CD4-positive, alpha-beta memory T cell (primary cell): ENCODE results near the gene PTPRD. TPM values are rescaled to one million over a fixed set of nuclear protein-coding genes. Genes with fewer than 3 reads are reported as not detected.

Source experiments
- CTCF ChIA-PET: fragments of 350-600 bp; sonication (Branson Sonifier 250); formaldehyde crosslinking; loops from one replicate; lab custom pipeline; 2021; ENCODE audit warnings: inconsistent platforms; ENCODE audit not compliant: partially characterized antibody; lab: Charles Lee
- POLR2A ChIA-PET: fragments of 350-600 bp; sonication (Branson Sonifier 250); formaldehyde crosslinking; loops from one replicate; lab custom pipeline; 2021; ENCODE audit not compliant: partially characterized antibody; lab: Charles Lee
- DNase-seq, 5 donors: peaks; one replicate each; pipeline versions ENCODE4 v3.0.0 to v3.0.0-alpha.2; 2020 to 2022; ENCODE audit warnings: mixed read lengths in 1 of 5
- H3K27ac ChIP-seq: one replicate; pipeline ENCODE4 v1.7.0; 2013; ENCODE audit warnings: low read depth, low read length
- H3K27me3 ChIP-seq: 2 replicates; pipeline ENCODE4 v1.7.0; 2013; ENCODE audit warnings: mild to moderate bottlenecking, low read length, moderate library complexity; ENCODE audit not compliant: insufficient read depth
- H3K36me3 ChIP-seq: 2 replicates; pipeline ENCODE4 v1.7.0; 2013; ENCODE audit warnings: mild to moderate bottlenecking, low read length, moderate library complexity; ENCODE audit not compliant: insufficient read depth
- H3K4me1 ChIP-seq: 2 replicates; pipeline ENCODE4 v1.7.0; 2013; ENCODE audit warnings: mild to moderate bottlenecking, low read length, moderate library complexity; ENCODE audit not compliant: insufficient read depth
- H3K4me3 ChIP-seq, 2 donors: one replicate each; pipeline ENCODE4 v1.7.0; 2013; ENCODE audit warnings: low read length in 2 of 2, mild to moderate bottlenecking in 1 of 2
- H3K9me3 ChIP-seq, 2 donors: one replicate each; pipeline ENCODE4 v1.7.0; 2013; ENCODE audit warnings: low read length in 2 of 2, control low read depth in 1 of 2; ENCODE audit not compliant: control insufficient read depth in 1 of 2
- H3K27ac Mint-ChIP-seq, 7 donors: one replicate each; pipeline ENCODE4 v1.8.0; 2020 to 2021; ENCODE audit warnings: mixed read lengths in 7 of 7, mild to moderate bottlenecking in 6 of 7, inconsistent platforms in 3 of 7, moderate library complexity in 3 of 7
- H3K27me3 Mint-ChIP-seq, 2 donors: one replicate each; pipeline ENCODE4 v1.8.0; 2020 to 2021; ENCODE audit warnings: mixed read lengths in 2 of 2
- H3K36me3 Mint-ChIP-seq, 2 donors: one replicate each; pipeline ENCODE4 v1.8.0; 2020 to 2021; ENCODE audit warnings: mixed read lengths in 2 of 2, inconsistent platforms in 1 of 2, mild to moderate bottlenecking in 1 of 2
- H3K4me1 Mint-ChIP-seq, 4 donors: one replicate each; pipeline ENCODE4 v1.8.0; 2020 to 2021; ENCODE audit warnings: mixed read lengths in 4 of 4, mild to moderate bottlenecking in 1 of 4
- H3K4me3 Mint-ChIP-seq, 8 donors: one replicate each; pipeline ENCODE4 v1.8.0; 2020 to 2021; ENCODE audit warnings: mixed read lengths in 8 of 8, mild to moderate bottlenecking in 7 of 8, moderate library complexity in 6 of 8, inconsistent platforms in 3 of 8
- H3K9me3 Mint-ChIP-seq, 8 donors: one replicate each; pipeline ENCODE4 v1.8.0; 2020 to 2021; ENCODE audit warnings: mixed read lengths in 8 of 8, mild to moderate bottlenecking in 5 of 8, inconsistent platforms in 3 of 8, moderate library complexity in 1 of 8
- intact Hi-C: fragments of 100-400 bp; cut with micrococcal nuclease; formaldehyde crosslinking; loops from one replicate; pipeline ENCODE4 v1.15.1; 2023
- polyA plus RNA-seq, 2 donors: library from polyadenylated mRNA; unstranded; fragments of 300-500 nt; fragmentation: Illumina TruSeq; gene quantifications; one replicate each; pipeline ENCODE4 v1.2.3, GENCODE V29; 2021
- total RNA-seq, 2 experiments: library from RNA; stranded (reverse); gene quantifications; one replicate each; pipeline ENCODE4 v1.2.3, GENCODE V29; 2021

PTPRD gene
- total and polyA plus RNA-seq, 4 experiments from 2014 or later, result not detected

DNA sequence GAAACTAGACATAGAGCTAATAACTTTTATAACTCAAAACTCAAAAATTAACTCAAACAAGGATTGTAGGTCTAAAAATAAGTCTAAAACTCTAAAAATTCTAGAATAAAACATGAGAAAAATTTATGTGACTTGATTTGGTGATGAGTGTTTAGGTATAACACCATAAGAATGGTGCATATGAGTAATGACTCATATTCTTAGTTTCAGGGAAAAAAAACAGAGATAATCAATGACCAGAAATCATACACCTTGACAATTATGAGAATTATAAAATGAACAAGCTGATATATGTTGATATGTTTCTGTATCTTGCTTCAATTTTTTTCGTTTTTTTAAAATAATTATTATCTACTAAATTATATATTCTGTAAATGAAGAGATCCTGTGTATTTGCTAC, 541.2 kb downstream of the PTPRD start:
- no peak for DNase-seq
- Histone ChIP-seq H3K27me3 (no peaks in the 10 kb centered on the region), H3K4me1 (no peaks in the 10 kb centered on the region), H3K36me3 (no peaks in the 10 kb centered on the region), H3K4me3 (no peak overlapping the region), H3K9me3 (no peaks in the 10 kb centered on the region), H3K27ac (no peak overlapping the region)
- Mint-ChIP-seq H3K27ac (no peak overlapping the region), H3K36me3 (no peaks in the 10 kb centered on the region), H3K4me1 (no peaks in the 10 kb centered on the region), H3K4me3 (no peak overlapping the region), H3K27me3 (no peaks in the 10 kb centered on the region), H3K9me3 (peaks cover 0 to 4% (median 2%) of the 10 kb centered on the region in 8 donors)
- CTCF ChIA-PET, result interaction anchor here (0.6 kb wide), 1 partner anchor 10 kb away, joined by 3 read pairs; no protein-coding TSS in a partner anchor
- POLR2A ChIA-PET, result no interaction called here
- intact Hi-C loops, result no loop called here

DNA sequence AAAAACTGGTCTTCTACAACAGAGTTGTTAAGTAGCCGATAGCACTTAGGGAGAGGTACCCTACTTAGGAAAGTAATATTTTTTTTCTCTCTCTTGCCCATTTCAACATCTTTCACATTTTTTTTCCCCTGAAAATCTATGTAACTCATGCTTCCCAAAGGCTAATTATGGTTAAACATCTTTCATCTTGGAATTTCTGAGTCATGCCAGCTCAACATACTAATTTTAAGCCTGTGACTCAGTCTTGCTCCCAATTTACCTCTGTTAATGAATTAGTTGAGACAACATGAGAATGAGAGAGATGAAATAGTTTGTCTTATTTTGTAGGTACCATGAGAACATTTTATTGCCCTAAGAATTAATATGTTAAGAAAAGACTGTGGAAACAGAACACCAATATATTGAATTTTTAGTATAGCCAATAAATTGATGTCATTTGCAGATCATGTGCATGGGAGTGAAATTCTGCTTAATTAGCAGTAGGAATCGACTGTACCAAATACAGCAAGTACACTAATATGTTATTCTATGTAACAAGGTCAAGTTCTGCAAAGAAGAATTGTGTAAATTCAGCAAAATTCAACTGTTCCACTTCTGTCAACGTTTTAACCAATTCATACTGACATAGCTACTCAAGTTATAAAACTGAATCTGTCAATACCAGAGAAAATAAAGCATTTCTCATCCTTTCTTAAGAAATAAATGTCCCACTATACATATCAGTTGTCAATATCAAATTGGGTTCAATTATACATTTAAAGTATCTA, 550.0 kb downstream of the PTPRD start:
- POLR2A ChIA-PET, result no interaction called here
- H3K27ac ChIP-seq, result no peak overlapping the region
- H3K27ac Mint-ChIP-seq, result no peak overlapping the region
- peaks cover 0 to 3% (median 0%) of the 10 kb centered on the region in 8 donors for H3K9me3 Mint-ChIP-seq
- H3K9me3 ChIP-seq, result no peaks in the 10 kb centered on the region
- intact Hi-C loops, result no loop called here
- H3K4me1 Mint-ChIP-seq, result peaks cover 0 to 2% (median under 1%) of the 10 kb centered on the region in 4 donors
- H3K36me3 ChIP-seq, result no peaks in the 10 kb centered on the region
- DNase-seq, result no peak
- H3K27me3 Mint-ChIP-seq, result no peaks in the 10 kb centered on the region
- CTCF ChIA-PET, result no interaction called here
- no peak overlapping the region for H3K4me3 ChIP-seq
- no peaks in the 10 kb centered on the region for H3K27me3 ChIP-seq
- H3K4me1 ChIP-seq, result no peaks in the 10 kb centered on the region
- no peaks in the 10 kb centered on the region for H3K36me3 Mint-ChIP-seq
- H3K4me3 Mint-ChIP-seq, result no peak overlapping the region

DNA sequence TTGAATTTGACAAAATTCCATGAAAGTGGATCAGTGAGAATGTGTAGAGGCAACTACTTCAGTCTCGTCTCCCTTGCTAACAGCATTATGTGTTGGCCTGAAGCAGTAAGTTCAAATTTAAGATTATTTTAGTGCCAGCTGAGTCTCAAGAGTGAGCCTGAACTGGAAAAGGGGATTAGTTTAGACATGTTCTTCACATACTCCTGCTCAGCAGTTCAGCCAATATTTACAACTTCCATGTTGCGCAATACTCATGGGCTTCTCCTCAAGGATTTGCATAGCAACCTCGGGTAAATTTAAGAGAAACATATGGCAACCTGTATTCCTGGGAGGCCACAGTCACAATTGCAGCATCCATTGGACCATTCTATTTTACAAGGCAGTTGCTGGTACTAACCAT, 553.8 kb downstream of the PTPRD start:
- H3K4me1 ChIP-seq, result no peaks in the 10 kb centered on the region
- no peaks in the 10 kb centered on the region for H3K36me3 ChIP-seq
- H3K4me3 ChIP-seq, result no peak overlapping the region
- Mint-ChIP-seq H3K9me3 (no peaks in the 10 kb centered on the region), H3K4me1 (peaks cover 0 to 2% (median under 1%) of the 10 kb centered on the region in 4 donors), H3K4me3 (no peak overlapping the region), H3K27me3 (no peaks in the 10 kb centered on the region), H3K27ac (no peak overlapping the region), H3K36me3 (no peaks in the 10 kb centered on the region)
- H3K27ac ChIP-seq, result no peak overlapping the region
- ChIA-PET CTCF (interaction anchor here (0.9 kb wide), 1 partner anchor 10 kb away, joined by 3 read pairs; no protein-coding TSS in a partner anchor), POLR2A (no interaction called here)
- no peaks in the 10 kb centered on the region for H3K9me3 ChIP-seq
- H3K27me3 ChIP-seq, result no peaks in the 10 kb centered on the region
- DNase-seq, result no peak
- intact Hi-C loops, result no loop called here

DNA sequence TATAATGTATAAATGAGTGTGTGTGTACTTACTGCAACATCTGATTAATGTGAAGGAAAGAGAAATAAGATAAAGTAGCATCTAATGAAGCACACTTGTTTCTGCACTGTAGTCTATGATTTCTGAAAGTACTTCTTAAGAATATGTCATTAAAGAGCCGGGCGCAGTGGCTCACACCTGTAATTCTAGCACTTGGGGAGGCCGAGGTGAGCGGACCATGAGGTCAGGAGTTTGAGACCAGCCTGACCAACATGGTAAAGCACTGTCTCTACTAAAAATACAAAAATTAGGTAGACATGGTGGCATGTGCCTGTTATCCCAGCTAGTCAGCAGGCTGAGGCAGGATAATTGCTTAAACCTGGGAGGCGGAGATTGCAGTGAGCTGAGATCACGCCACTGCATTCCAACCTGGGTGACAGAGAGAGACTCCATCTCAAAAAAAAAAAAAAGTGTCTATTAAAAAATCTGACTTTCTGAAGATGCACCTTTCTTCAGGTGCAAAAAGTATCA, 556.9 kb downstream of the PTPRD start:
- Mint-ChIP-seq H3K4me3 (no peak overlapping the region), H3K36me3 (no peaks in the 10 kb centered on the region), H3K27me3 (no peaks in the 10 kb centered on the region), H3K9me3 (peaks cover 0 to 4% (median 0%) of the 10 kb centered on the region in 8 donors), H3K4me1 (peaks cover 0 to 2% (median under 1%) of the 10 kb centered on the region in 4 donors), H3K27ac (no peak overlapping the region)
- H3K4me1 ChIP-seq, result no peaks in the 10 kb centered on the region
- POLR2A ChIA-PET, result no interaction called here
- intact Hi-C loops, result no loop called here
- no peak for DNase-seq
- no peaks in the 10 kb centered on the region for H3K9me3 ChIP-seq
- CTCF ChIA-PET, result no interaction called here
- H3K4me3 ChIP-seq, result no peak overlapping the region
- H3K27me3 ChIP-seq, result no peaks in the 10 kb centered on the region
- no peaks in the 10 kb centered on the region for H3K36me3 ChIP-seq
- no peak overlapping the region for H3K27ac ChIP-seq

DNA sequence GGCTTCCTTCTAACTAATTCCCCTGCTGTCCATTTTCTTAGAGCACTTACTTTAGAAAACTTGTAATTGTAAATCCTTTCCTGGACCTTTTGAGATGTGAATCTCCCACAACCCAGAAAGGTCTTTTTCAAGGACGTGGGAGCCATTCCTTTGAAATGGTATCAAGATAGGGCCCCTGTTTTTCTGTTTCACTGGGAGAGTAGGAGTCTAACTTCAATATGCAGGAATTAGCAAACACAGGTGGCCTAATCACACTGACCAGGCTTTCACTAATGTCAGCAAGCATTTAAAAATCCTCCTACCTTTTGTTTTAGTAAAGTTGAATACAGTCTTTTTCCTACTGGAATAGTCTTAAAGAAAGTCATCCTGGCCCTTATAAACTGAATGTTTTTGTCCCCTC, 558.3 kb downstream of the PTPRD start:
- no peak overlapping the region for H3K27ac Mint-ChIP-seq
- POLR2A ChIA-PET, result no interaction called here
- CTCF ChIA-PET, result no interaction called here
- Histone ChIP-seq H3K9me3 (no peaks in the 10 kb centered on the region), H3K27me3 (no peaks in the 10 kb centered on the region), H3K4me1 (no peaks in the 10 kb centered on the region), H3K27ac (no peak overlapping the region), H3K36me3 (no peaks in the 10 kb centered on the region), H3K4me3 (no peak overlapping the region)
- intact Hi-C loops, result no loop called here
- H3K9me3 Mint-ChIP-seq, result peaks cover 0 to 5% (median 0%) of the 10 kb centered on the region in 8 donors
- no peaks in the 10 kb centered on the region for H3K27me3 Mint-ChIP-seq
- H3K36me3 Mint-ChIP-seq, result no peaks in the 10 kb centered on the region
- no peak overlapping the region for H3K4me3 Mint-ChIP-seq
- H3K4me1 Mint-ChIP-seq, result peaks cover 0 to 1% (median 0%) of the 10 kb centered on the region in 4 donors
- no peak for DNase-seq

DNA sequence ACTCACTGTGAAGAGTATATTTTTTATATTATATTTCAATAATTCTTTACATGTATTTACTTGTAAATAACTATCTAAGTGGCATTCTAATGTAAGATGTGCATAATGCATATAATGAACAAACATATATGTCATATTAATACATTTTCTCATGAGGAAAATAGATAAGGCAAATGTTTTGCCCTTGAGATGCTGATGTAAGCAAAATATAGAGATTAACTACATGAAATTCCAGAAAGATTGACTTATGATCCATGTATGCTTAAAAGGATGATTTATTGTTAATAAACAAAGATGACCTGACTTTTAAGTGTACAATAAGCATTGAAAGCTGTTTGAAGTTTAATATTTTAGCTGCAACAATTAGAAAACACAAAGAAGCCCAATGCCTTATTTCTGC, 559.9 kb downstream of the PTPRD start:
- Histone ChIP-seq H3K4me1 (no peaks in the 10 kb centered on the region), H3K9me3 (no peaks in the 10 kb centered on the region), H3K27ac (no peak overlapping the region), H3K36me3 (no peaks in the 10 kb centered on the region), H3K27me3 (no peaks in the 10 kb centered on the region), H3K4me3 (no peak overlapping the region)
- CTCF ChIA-PET, result no interaction called here
- Mint-ChIP-seq H3K36me3 (no peaks in the 10 kb centered on the region), H3K4me1 (no peaks in the 10 kb centered on the region), H3K9me3 (peaks cover 0 to 11% (median 0%) of the 10 kb centered on the region in 8 donors), H3K27ac (no peak overlapping the region), H3K4me3 (no peak overlapping the region), H3K27me3 (no peaks in the 10 kb centered on the region)
- POLR2A ChIA-PET, result no interaction called here
- no peak for DNase-seq
- intact Hi-C loops, result no loop called here

DNA sequence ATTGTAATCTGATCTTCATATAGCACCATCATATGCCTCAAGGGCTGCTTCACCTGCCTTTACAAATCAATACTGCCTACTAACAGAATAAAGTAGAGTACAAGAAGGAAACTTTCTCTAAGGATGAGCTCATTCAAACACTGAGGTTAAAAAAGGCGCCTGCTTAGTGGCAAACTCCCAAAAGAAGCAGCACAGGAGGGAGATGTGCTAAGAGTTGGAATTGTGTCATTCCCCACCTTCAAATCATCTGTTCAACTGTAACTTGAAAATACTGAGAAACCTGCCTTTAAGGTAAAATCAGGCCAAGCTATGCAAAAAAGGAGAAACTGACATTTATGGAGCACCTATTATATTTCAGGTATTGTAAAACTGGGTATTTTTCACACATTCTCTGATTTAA, 560.6 kb downstream of the PTPRD start:
- H3K27me3 Mint-ChIP-seq, result no peaks in the 10 kb centered on the region
- H3K36me3 ChIP-seq, result no peaks in the 10 kb centered on the region
- no peak for DNase-seq
- H3K4me1 Mint-ChIP-seq, result no peaks in the 10 kb centered on the region
- H3K27me3 ChIP-seq, result no peaks in the 10 kb centered on the region
- ChIA-PET POLR2A (no interaction called here), CTCF (interaction anchor here (1.1 kb wide), 1 partner anchor 8 kb away, joined by 4 read pairs; no protein-coding TSS in a partner anchor)
- no peaks in the 10 kb centered on the region for H3K9me3 ChIP-seq
- no peaks in the 10 kb centered on the region for H3K36me3 Mint-ChIP-seq
- no peak overlapping the region for H3K4me3 ChIP-seq
- H3K4me1 ChIP-seq, result no peaks in the 10 kb centered on the region
- no peak overlapping the region for H3K27ac Mint-ChIP-seq
- H3K4me3 Mint-ChIP-seq, result no peak overlapping the region
- peaks cover 0 to 11% (median 0%) of the 10 kb centered on the region in 8 donors for H3K9me3 Mint-ChIP-seq
- intact Hi-C loops, result no loop called here
- no peak overlapping the region for H3K27ac ChIP-seq
